Peyer's patch (tissue), 4 donors: ENCODE results near the gene PRDM8. TPM values are rescaled to one million over a fixed set of nuclear protein-coding genes. Genes with fewer than 3 reads are reported as not detected.

Source experiments
- DNase-seq, 3 donors: peaks; one replicate each; pipeline ENCODE4 v3.0.0-alpha.2; 2017 to 2019
- H3K27ac ChIP-seq, 4 donors: fragments of 200-600 bp; sonication (generic); one replicate each; pipeline ENCODE4 v1.5.1; 2016 to 2019
- H3K27me3 ChIP-seq, 2 donors: fragments of 200-600 bp; sonication (generic); one replicate each; pipeline ENCODE4 v1.5.1; 2019
- H3K36me3 ChIP-seq, 3 donors: fragments of 200-600 bp; sonication (generic); one replicate each; pipeline ENCODE4 v1.5.1; 2016 to 2019
- H3K4me1 ChIP-seq, 4 donors: fragments of 200-600 bp; sonication (generic); one replicate each; pipeline ENCODE4 v1.5.1; 2016 to 2019
- H3K4me3 ChIP-seq, 4 donors: fragments of 200-600 bp; sonication (generic); 1 replicate in 3 of 4; 2 replicates in 1 of 4; pipeline ENCODE4 v1.5.1; 2016 to 2019; ENCODE audit warnings: mild to moderate bottlenecking in 1 of 4
- H3K9me3 ChIP-seq, 4 donors: fragments of 200-600 bp; sonication (generic); one replicate each; pipeline ENCODE4 v1.5.1; 2016 to 2019; ENCODE audit warnings: mild to moderate bottlenecking in 1 of 4
- POLR2A ChIP-seq, 2 donors: fragments of 450-650 bp; IDR thresholded peaks; one replicate each; pipeline ENCODE4 v1.5.1; 2017; ENCODE audit warnings: antibody characterized with exemption in 2 of 2, mild to moderate bottlenecking in 2 of 2, moderate library complexity in 2 of 2
- total RNA-seq, 4 donors: library from RNA; depleted of rRNA; stranded (reverse); fragments of >200 nt; gene quantifications; one replicate each; pipeline ENCODE4 v1.1.0, GENCODE V29; 2016
- TF ChIP-seq, protein P1 (sequence below), 6 experiments: fragments of 450-650 bp in 4 of 6; fragments of 200-600 bp in 2 of 6; sonication (generic) in 1 of 6; IDR thresholded peaks; one replicate each; pipeline ENCODE4 v1.5.1; 2017 to 2019; ENCODE audit warnings: antibody characterized with exemption in 6 of 6, mild to moderate bottlenecking in 3 of 6, moderate library complexity in 1 of 6

The PRDM8 gene
- total RNA-seq, 4 donors from 2014 or later: 0.35 to 5.8 (median 3.3) TPM

DNA sequence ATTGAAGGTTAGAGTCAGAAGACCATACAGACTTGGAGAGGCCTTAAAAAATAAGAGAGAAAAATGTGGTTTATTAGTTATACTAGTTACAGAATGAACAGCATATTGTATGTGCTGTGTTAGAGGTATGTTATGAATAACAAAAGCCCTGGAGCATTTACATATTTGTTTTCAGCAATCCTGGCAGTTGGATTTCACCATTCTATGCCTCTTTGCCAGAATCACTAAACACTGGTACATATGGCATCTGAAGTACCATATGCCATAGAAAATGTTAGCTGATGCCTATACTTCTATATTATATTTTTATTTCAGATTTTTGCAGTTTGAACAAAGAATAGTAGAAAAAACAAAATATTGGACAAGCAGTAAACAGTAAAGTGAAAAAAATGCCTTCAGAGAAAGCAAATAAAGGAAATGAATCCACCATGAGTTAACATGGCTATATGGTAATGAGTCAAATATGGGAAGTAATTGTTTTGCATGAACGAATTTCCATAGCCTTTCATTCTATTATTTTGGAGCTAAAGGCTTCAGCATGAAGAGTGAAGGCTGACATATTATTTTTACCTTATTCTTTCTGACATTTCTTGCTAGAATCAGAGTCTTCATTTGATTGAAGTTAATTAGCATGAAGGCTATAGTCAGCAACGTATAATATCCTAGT lies 41.9 kb upstream of the PRDM8 start:
- no peak for TF ChIP-seq POLR2A (IDR thresholded peaks at IDR 0.05)
- TF ChIP-seq, protein P1, sequence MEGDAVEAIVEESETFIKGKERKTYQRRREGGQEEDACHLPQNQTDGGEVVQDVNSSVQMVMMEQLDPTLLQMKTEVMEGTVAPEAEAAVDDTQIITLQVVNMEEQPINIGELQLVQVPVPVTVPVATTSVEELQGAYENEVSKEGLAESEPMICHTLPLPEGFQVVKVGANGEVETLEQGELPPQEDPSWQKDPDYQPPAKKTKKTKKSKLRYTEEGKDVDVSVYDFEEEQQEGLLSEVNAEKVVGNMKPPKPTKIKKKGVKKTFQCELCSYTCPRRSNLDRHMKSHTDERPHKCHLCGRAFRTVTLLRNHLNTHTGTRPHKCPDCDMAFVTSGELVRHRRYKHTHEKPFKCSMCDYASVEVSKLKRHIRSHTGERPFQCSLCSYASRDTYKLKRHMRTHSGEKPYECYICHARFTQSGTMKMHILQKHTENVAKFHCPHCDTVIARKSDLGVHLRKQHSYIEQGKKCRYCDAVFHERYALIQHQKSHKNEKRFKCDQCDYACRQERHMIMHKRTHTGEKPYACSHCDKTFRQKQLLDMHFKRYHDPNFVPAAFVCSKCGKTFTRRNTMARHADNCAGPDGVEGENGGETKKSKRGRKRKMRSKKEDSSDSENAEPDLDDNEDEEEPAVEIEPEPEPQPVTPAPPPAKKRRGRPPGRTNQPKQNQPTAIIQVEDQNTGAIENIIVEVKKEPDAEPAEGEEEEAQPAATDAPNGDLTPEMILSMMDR (IDR thresholded peaks at IDR 0.05): no peak
- no peak overlapping the region for H3K27ac ChIP-seq
- no peaks in the 10 kb centered on the region for H3K36me3 ChIP-seq
- H3K27me3 ChIP-seq: no peaks in the 10 kb centered on the region
- H3K4me1 ChIP-seq: no peaks in the 10 kb centered on the region
- no peak for DNase-seq
- no peak overlapping the region for H3K4me3 ChIP-seq
- no peaks in the 10 kb centered on the region for H3K9me3 ChIP-seq

DNA sequence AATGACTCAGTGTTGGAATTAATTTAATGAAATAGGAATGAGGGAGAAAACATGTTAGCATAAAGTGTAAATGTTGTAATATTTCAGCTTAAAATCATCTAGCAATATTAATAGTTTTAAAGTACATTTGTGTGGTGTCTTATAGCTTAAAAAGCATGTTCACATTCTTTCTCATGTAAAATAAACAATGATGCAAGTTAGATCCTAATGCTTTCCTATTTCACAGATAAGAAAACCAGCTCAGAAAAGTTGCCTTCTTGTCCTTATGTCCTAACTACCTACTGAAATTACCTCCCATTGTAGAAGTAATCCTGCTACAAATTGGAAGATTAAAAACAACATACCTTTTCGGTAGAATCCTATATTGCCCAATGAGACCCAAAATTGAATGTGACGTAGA lies 40.9 kb upstream of the PRDM8 start:
- Histone ChIP-seq H3K9me3 (no peaks in the 10 kb centered on the region), H3K27me3 (no peaks in the 10 kb centered on the region), H3K4me1 (no peaks in the 10 kb centered on the region), H3K4me3 (no peak overlapping the region), H3K36me3 (no peaks in the 10 kb centered on the region), H3K27ac (no peak overlapping the region)
- DNase-seq: no peak
- TF ChIP-seq POLR2A (IDR thresholded peaks at IDR 0.05): no peak
- TF ChIP-seq, protein P1 (IDR thresholded peaks at IDR 0.05): no peak

DNA sequence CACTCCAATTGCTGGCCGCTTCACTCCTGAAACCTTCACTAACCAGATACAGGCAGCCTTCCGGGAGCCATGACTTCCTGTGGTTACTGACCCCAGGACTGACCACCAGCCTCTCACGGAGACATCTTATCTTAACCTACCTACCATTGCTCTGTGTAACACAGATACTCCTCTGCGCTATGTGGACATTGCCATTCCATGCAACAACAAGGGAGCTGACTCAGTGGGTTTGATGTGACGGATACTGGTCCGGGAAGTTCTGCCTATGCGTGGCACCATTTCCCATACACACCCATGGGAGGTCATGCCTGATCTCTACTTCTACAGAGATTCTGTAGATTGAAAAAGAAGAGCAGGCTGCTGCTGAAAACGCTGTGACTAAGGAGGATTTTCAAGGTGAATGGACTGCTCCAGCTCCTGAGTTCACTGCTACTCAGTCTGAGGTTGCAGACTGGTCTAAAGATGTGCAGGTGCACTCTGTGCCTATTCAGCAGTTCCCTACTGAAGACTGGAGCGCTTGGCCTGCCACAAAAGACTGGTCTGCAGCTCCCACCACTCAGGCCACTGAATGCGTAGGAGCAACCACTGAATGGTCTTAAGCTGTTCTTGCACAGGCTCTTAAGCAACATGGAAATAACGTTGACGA lies 35.8 kb upstream of the PRDM8 start:
- Histone ChIP-seq H3K4me3 (no peak overlapping the region), H3K27ac (no peak overlapping the region), H3K9me3 (no peaks in the 10 kb centered on the region), H3K4me1 (no peaks in the 10 kb centered on the region), H3K27me3 (no peaks in the 10 kb centered on the region), H3K36me3 (no peaks in the 10 kb centered on the region)
- TF ChIP-seq, protein P1 (IDR thresholded peaks at IDR 0.05): no peak
- no peak for TF ChIP-seq POLR2A (IDR thresholded peaks at IDR 0.05)
- DNase-seq: no peak

DNA sequence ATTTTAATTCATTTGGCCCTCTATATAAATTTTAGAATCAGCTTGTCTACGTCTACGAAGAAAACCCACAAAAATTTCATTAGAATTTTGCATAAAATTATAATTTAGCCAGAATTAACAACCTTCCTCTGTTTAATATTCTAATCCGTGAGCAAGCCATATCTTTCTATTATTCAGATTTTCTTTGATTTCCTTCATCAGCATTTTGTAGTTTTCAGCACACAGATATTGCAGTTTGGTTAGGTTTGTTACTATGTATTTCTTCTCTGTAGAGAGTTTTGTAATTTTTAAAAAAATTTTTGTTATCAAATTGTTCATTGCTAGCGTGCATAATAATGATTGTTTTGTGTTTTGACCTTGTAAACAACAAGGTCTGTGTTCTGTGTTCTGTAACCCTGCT lies 34.9 kb upstream of the PRDM8 start:
- no peak for DNase-seq
- Histone ChIP-seq H3K36me3 (no peaks in the 10 kb centered on the region), H3K9me3 (no peaks in the 10 kb centered on the region), H3K4me3 (no peak overlapping the region), H3K4me1 (no peaks in the 10 kb centered on the region), H3K27ac (no peak overlapping the region), H3K27me3 (no peaks in the 10 kb centered on the region)
- TF ChIP-seq, protein P1 (IDR thresholded peaks at IDR 0.05): no peak
- no peak for TF ChIP-seq POLR2A (IDR thresholded peaks at IDR 0.05)

DNA sequence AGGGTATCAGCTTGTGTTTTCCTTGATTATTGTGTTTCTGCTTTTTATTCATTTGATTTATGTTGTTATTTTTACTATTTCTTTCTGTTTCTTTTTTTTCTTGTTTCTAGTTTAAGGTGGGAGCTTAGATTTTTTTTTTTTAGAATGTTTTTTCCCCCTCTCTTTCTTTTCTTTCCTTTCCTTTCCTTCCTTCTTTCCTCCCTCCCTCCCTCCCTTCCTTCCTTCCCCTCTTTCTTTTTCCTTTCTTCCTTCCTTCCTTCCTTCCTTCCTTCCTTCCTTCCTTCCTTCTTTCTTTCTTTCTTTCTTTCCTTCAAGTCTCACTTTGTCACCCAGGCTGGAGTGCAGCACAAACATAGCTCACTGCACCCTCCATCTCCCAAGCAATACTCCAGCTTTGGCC lies 31.4 kb upstream of the PRDM8 start:
- no peaks in the 10 kb centered on the region for H3K36me3 ChIP-seq

More for the DNA sequence above, 31.4 kb upstream of the PRDM8 start:
- Histone ChIP-seq H3K27me3 (no peaks in the 10 kb centered on the region), H3K27ac (no peak overlapping the region), H3K4me1 (no peaks in the 10 kb centered on the region), H3K4me3 (no peak overlapping the region), H3K9me3 (no peaks in the 10 kb centered on the region)
- TF ChIP-seq POLR2A (IDR thresholded peaks at IDR 0.05): no peak
- TF ChIP-seq, protein P1 (IDR thresholded peaks at IDR 0.05): no peak
- DNase-seq: no peak
